ENCODE data around the gene RAPGEF5. TPM values are rescaled to one million over a fixed set of nuclear protein-coding genes. Genes with fewer than 3 reads are reported as not detected.

The RAPGEF5 gene
- total RNA-seq, 1 experiment from 2014 or later, result 13.3 TPM

GRCh38 chr7:22194658-22195273 is 162.2 kb downstream of the RAPGEF5 start:
- H3K56ac ChIP-seq (ENCODE audit: insufficient read length, low read depth, low read length), result no peak overlapping the region
- H4K20me1 ChIP-seq (ENCODE audit: control insufficient read depth, insufficient read depth, insufficient read length), result peaks cover 3% of the 10 kb centered on the region
- H3K4me1 ChIP-seq (ENCODE audit: insufficient read depth, low read length), result peaks cover 2% of the 10 kb centered on the region; the same call in 1 of the 2 replicates
- peaks cover 8% of the 10 kb centered on the region for H3K23me2 ChIP-seq (ENCODE audit: insufficient read length, low read depth, low read length, poor library complexity, severe bottlenecking)
- no peak overlapping the region for H2BK5ac ChIP-seq (ENCODE audit: insufficient read length, low read length)
- no peak overlapping the region for H3T11ph ChIP-seq (ENCODE audit: low read length)
- H3K36me3 Mint-ChIP-seq (ENCODE audit: insufficient read depth in 1 of 3, low read depth in 3 of 3), result peaks cover 0 to 2% (median 0%) of the 10 kb centered on the region in 3 experiments; a peak in 3 of 7 replicates
- no peak overlapping the region for H2AFZ ChIP-seq (ENCODE audit: low read length)
- H4K5ac ChIP-seq (ENCODE audit: insufficient read length, low read depth, low read length), result no peak overlapping the region
- no peak overlapping the region for H3K27ac Mint-ChIP-seq
- no peak for TF ChIP-seq CTCF (conservative IDR thresholded peaks at IDR 0.05)
- H3K9me3 Mint-ChIP-seq, result no peaks in the 10 kb centered on the region
- H3K18ac ChIP-seq (ENCODE audit: insufficient read length, low read depth, low read length), result no peak overlapping the region
- no peak overlapping the region for H4K8ac ChIP-seq (replicated peaks; ENCODE audit: insufficient read length, low read depth, low read length)
- H3K4me3 Mint-ChIP-seq, result no peak overlapping the region
- no peak overlapping the region for H2BK20ac ChIP-seq (ENCODE audit: low read depth, low read length, poor library complexity, severe bottlenecking)
- no peak overlapping the region for H3K14ac ChIP-seq (ENCODE audit: insufficient read depth, low read length)
- no peak overlapping the region for H2BK120ac ChIP-seq (ENCODE audit: low read depth, low read length, poor library complexity, severe bottlenecking)
- no peak overlapping the region for H3K27ac ChIP-seq (ENCODE audit: insufficient read length, low read depth, low read length)
- no peak overlapping the region for H3K4me2 ChIP-seq (ENCODE audit: insufficient read depth, insufficient read length, low read length)
- no peak overlapping the region for H3K9ac ChIP-seq (ENCODE audit: extremely low read depth, insufficient read length, low read length)
- H3K4ac ChIP-seq (ENCODE audit: low read depth, low read length), result no peak overlapping the region
- H3K79me1 ChIP-seq (ENCODE audit: insufficient read depth, low read depth, low read length, poor library complexity, severe bottlenecking), result no peaks in the 10 kb centered on the region
- no peak overlapping the region for H2BK15ac ChIP-seq (ENCODE audit: low read depth, low read length)
- H3K4me1 Mint-ChIP-seq, result peaks cover 44 to 68% of the 10 kb centered on the region in 2 experiments
- no peak overlapping the region for H2BK12ac ChIP-seq (ENCODE audit: insufficient read length, low read depth, low read length)
- no peak overlapping the region for H4K91ac ChIP-seq (ENCODE audit: insufficient read length, low read depth, low read length)
- peaks cover 36% of the 10 kb centered on the region for H3K27me3 Mint-ChIP-seq (ENCODE audit: low read depth)
- no CpG with 5 or more reads among the region's 10 CpGs for WGBS (ENCODE audit: extremely low coverage, insufficient read length, low lambda C conversion rate)
- H2AK5ac ChIP-seq (ENCODE audit: insufficient read length, low read length), result no peak overlapping the region
- H3K79me2 ChIP-seq (ENCODE audit: insufficient read depth, low read length), result no peaks in the 10 kb centered on the region
- no peak for DNase-seq
- H3K9me3 ChIP-seq (ENCODE audit: control insufficient read depth, low read depth, low read length), result no peaks in the 10 kb centered on the region
- no peak overlapping the region for H3K23ac ChIP-seq (ENCODE audit: insufficient read length, low read depth, low read length)
- no peaks in the 10 kb centered on the region; the same call in 1 of the 2 replicates for H3K27me3 ChIP-seq (ENCODE audit: insufficient read depth, low read length)

Data from H9 (cell line).